HFF-Myc (cell line): ENCODE measurements around the gene LGALS9.

Experiments used
- DNase-seq: peaks from one replicate; pipeline ENCODE4 v3.0.0-alpha.2; 2011; ENCODE audit warnings: low read depth; ENCODE audit errors: extremely low read depth
- H3K4me3 ChIP-seq: replicated peaks from 2 replicates; pipeline ENCODE4 v1.5.1; 2011; ENCODE audit warnings: low read depth, mild to moderate bottlenecking, control low read depth, low read length
- TF ChIP-seq, protein P1 (sequence below): IDR thresholded peaks from 2 replicates; pipeline ENCODE4 v1.5.1; 2012; ENCODE audit warnings: mild to moderate bottlenecking, low read depth, low read length, control low read depth; ENCODE audit errors: missing control alignments

LGALS9 gene

GRCh38 chr17:27601975-27602302, 29.0 kb upstream of the LGALS9 start:
- TF ChIP-seq, protein P1, sequence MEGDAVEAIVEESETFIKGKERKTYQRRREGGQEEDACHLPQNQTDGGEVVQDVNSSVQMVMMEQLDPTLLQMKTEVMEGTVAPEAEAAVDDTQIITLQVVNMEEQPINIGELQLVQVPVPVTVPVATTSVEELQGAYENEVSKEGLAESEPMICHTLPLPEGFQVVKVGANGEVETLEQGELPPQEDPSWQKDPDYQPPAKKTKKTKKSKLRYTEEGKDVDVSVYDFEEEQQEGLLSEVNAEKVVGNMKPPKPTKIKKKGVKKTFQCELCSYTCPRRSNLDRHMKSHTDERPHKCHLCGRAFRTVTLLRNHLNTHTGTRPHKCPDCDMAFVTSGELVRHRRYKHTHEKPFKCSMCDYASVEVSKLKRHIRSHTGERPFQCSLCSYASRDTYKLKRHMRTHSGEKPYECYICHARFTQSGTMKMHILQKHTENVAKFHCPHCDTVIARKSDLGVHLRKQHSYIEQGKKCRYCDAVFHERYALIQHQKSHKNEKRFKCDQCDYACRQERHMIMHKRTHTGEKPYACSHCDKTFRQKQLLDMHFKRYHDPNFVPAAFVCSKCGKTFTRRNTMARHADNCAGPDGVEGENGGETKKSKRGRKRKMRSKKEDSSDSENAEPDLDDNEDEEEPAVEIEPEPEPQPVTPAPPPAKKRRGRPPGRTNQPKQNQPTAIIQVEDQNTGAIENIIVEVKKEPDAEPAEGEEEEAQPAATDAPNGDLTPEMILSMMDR = no peak
- DNase-seq = no peak

GRCh38 chr17:27602721-27603420, 28.1 kb upstream of the LGALS9 start:
- H3K4me3 ChIP-seq = no peak overlapping the region
- no peak for DNase-seq
- TF ChIP-seq, protein P1 = peak; percentile 99

More at GRCh38 chr17:27601975-27602302, 29.0 kb upstream of the LGALS9 start:
- H3K4me3 ChIP-seq = no peak overlapping the region

DNA sequence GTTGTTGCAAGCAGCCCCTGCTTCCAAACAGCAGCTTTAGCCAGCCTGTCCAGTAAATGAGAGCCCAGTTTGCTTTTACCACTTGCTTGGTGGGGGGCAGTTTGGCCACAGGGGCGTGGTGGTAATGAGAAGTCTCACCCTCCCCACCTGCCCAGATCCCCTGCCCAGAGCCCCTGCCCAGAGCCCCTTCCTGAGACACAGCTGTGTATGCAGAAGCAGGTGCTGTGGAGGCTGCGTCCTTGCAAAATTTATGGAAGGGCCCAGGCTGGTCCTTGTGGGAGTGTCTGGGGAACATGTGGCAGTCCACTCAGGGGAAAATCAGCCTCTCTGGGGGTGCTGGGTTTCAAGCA, 27.6 kb upstream of the LGALS9 start:
- no peak for DNase-seq
- H3K4me3 ChIP-seq = no peak overlapping the region
- TF ChIP-seq, protein P1 = no peak

DNA sequence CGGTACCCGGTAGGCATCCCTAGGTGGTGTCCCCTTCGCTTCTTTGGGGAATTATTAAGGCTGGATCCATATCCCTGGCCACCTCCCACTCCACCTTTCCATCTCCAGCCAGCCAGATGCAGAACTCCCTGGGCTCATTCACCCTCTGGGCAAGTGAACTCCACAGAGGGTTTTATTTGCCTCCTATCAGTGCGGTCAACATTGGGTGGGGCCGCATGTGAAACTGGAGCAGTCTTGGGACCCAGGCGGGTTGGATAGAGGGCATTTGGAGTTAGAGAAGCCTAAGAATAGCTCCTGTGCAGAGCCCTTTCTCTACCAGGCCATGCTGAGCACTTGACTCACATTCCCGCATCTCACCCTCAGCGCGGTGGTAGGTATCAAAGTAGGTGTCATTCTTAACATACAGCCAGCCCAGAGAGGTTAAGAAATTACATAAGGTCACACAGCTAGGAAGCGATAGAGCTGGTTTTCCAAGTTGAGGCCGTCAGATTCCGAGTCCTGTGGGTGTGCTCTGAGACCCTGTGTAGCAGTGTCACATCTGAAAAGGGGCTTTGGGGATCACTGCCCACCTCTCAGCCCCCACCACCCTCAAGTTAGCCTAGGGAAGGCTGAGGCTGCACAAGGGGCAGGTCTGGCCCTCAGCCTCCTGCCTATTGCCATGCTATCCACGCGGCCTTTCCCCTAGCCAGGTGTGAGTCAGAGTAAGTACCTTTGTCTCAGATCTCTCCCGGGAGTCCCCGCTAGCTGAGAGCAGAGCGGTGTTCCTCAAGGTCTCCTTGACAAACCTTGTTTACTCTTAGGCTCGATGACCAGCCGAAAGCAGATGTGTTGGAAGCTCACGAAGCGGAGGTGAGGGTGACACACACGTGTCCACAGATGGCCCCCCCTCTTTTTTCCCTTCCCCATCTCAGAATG, 26.9 kb upstream of the LGALS9 start:
- DNase-seq = no peak
- no peak overlapping the region for H3K4me3 ChIP-seq
- TF ChIP-seq, protein P1 = no peak

DNA sequence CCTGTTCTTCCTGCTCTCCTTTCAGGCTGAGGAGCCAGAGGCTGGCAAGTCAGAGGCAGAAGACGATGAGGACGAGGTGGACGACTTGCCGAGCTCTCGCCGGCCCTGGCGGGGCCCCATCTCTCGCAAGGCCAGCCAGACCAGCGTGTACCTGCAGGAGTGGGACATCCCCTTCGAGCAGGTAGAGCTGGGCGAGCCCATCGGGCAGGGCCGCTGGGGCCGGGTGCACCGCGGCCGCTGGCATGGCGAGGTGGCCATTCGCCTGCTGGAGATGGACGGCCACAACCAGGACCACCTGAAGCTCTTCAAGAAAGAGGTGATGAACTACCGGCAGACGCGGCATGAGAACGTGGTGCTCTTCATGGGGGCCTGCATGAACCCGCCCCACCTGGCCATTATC, 25.6 kb upstream of the LGALS9 start:
- no peak for DNase-seq
- TF ChIP-seq, protein P1 = no peak
- no peak overlapping the region for H3K4me3 ChIP-seq

DNA sequence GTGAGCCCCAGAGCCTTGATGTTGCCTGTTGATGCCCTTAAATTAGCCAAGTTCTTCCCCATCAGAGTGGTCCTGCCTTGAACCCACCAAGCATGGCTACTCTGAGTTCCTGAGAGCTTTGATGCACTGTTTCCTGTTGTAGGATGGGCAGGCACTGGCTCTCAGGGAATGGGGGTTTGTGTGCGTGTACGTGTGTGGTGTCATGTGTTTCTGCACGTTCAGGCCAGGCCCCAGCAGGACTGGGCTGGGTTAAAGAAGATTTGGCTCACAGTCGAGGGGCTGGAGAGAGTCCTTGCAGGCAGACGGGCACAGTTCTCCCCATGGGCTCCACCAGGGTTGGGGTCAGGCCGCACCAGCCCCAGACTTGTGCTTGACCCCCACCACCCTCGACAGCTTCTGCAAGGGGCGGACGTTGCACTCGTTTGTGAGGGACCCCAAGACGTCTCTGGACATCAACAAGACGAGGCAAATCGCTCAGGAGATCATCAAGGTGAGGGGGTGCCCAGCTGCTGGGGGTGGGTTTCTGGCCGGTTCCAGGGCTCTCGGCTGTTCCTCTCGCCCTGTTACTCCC, 23.4 kb upstream of the LGALS9 start:
- TF ChIP-seq, protein P1 = no peak
- no peak for DNase-seq
- no peak overlapping the region for H3K4me3 ChIP-seq
